CD4-positive, alpha-beta T cell treated with Interleukin-21 for 1 hour (primary cell): ENCODE measurements around the gene MACROD2.
"Not testable (repeated sequence)": the region's sequence is repeated elsewhere in the genome, so short reads cannot be mapped to it uniquely, and the experiment has no call there.

ENCODE experiments used
- DNase-seq: peaks from one replicate; pipeline ENCODE4 v3.0.0-alpha.2; 2020

MACROD2 gene

DNA sequence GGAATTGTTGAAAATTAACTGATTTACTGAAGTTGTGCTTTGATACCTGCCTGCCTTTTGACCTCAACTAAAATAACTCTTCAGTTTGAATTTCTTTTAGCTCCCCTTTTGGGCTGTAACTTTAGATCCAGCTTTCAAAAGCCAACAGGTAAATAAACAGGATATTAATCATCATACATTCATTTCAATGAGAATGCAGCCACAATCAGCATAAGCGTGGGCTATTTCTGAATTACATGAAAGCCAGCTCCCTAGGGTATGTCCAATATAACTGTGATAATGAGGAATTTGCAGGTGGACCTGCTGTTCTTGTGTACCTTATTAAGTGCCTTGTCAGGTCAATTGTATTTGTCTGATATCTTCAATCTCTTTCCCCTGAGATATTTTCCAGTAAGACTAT is 1747.3 kb downstream of the MACROD2 start:
- DNase-seq = no peak

DNA sequence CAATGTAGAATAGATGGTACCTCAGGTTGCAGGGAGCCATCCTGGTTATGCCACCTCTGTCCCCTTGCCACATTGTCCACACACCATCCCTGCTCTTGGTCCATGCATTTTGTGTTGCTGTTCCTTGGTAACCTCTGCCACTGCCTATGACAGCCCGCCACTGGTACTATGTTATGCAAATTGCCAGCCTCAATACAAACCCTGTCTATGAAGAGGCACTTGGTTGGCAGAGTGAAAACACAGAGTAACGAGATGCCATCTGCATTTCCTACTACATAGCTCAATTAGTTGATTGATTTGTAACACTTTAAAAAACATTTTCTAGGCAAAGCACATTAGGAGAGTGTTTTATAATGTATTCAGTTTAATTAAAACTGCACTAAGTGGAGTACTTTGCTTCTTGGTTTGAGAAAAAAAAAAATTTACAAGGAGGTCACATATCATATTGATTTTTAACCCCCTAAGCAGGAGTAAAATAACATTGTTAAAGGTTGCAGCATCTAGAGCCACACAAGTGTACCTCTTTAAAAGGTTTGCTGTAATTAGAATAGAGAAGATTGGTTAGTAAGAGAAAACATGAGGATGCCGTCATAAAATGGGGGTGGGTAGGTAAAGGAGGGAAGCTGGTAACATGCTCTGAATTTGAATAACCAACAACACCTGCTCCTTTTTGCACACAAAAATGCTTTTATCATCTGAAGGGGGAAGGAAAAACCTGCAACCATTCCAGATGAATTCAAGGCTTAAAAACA is 1760.9 kb downstream of the MACROD2 start:
- no peak for DNase-seq

DNA sequence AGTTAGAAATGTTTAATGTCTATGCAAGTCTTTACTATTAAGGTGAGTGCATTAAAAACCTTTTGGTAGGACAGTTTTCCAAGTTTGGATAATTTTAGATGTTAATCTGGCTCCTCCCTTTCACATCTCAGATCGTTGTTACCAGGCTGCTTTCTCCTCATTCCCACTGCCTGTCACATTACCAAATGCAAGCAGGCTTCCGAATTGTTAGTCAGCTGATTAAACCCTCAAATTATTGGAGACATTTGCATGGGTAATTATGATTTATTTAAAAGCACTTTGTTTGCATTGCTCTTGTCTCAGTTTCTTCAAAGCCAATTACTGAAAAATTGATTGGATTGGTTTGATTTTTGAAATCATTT is 1761.4 kb downstream of the MACROD2 start:
- DNase-seq = no peak

DNA sequence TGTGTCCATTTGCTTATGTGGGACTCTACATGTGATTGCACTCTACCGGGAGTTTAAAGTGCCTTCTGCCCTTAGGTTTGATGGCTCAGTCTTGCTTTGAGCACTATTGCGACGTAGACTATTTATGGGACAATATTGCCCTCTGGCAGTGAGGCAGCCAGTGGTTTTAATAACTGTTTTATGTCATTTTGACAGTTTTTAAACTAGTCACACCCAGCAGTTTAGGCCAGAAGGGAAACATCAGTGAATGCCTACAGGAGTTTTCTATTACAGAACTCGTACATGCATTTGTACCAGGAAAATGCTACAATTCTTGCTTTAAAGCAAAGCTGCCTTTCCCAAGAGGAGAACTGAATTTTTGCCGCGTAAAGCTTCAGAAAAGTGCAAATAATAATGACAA is 1764.3 kb downstream of the MACROD2 start:
- no peak for DNase-seq

DNA sequence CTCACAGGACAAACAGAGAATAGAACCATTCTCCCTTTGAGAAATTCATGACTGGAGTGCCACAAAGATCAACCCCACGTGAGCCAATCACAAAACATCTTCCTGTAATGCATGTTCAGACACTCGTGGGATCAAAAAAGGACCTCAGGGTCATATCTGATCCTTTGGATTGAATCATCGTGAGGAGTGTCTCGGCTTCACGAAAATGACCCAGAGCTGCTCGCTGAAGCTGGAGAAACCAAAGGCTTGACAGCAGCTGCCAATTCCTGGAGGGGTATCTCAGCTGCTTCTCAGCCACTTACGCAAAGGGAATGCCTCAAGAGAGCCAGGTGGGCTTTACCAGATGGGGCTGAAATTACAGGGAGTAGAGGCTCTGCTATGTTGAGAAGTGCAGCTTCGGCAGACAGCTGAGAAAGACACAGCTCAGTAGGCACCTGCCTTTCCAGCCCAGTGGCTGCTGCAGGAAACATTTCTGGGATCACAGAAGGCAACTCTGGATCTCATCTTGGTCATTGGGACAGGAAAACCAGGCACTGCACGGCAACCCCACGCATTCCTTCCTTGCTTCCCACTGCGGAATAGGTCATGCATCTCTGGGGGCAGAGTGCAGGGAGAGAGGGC is 1764.8 kb downstream of the MACROD2 start:
- DNase-seq = no peak

DNA sequence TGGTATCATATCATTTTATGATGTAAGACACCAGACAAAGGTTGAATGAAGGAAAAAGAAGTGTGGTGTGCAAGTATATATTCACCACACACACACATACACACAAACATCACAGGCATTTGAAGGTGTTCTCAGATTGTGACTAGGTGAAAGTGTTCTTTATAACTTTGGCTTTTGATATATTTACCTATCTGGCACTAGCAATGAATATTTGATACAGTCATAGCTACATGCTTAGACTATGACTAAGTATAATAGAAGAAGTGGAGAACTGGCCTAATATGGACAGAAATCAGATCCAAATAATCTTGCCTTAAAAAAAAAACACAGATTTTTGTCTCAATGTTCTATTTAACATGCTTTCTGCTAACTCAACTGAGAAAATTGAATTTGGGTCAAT is 1768.0 kb downstream of the MACROD2 start:
- DNase-seq = no peak

DNA sequence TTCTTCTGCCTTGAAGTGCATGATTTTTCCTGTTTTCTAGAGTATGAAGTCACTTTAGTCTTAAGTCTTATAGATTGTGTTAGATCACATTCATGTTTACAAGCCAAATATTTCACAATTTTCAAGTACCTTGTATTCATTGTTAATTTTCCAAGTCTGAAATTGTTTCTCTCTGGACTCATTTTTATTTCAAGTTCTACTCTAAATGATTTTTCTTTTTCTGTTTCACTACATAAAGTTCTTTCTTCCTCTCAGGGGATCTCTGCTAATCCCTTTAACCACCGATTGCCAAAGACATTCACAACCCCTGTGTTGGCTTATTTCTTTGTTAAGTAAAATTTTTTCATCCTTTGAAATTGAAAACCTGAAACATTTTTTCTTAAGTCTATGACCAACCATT is 1772.3 kb downstream of the MACROD2 start:
- DNase-seq = no peak

DNA sequence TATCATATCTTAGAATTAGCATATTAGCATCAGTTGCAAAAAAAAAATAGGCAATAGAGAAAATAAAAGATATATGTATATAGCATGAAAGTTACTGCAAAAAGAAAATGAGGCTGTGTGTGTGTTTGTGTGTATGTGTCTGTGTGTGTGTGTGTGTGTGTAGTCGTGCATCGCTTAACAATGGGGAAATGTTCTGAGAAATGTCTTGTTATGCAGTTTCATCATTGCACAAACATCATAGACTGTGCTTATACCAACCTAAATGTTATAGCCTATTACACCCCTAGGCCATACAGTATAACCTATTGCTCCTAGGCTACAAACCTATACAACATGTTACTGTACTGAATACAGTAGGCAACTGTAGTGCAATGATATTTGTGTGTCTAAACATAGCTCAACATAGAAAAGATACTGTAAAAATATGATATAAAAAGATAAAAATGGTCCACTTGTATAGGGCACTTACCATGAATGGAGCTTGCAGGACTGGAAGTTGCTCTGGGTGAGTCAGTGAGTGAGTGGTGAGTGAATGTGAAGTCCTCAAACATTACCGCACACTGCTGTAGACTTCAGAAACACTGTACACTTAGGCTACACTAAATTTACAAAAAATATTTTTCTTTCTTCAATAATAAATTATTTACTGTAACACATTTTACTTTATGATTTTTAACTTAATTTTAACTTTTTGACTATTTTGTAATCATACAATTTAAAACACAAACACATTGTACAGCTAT is 1772.9 kb downstream of the MACROD2 start:
- no peak for DNase-seq

DNA sequence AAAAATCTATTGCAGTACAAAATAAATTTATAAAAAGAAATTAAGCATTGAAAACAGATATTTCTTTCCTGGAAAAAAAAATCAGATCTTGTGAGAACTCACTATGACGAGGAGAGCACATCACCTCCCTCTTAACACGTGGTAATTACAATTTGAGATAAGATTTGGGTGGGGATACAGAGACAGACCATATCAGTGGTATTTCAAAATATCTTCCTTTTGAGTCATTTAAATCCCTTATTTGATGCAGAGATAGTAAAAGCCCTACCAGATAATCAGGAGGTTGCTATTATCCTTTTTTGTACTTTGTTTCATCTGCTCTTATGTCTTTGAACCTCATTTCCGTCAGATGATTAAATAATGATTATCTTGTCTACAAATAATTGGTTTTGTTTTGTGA is 1777.5 kb downstream of the MACROD2 start:
- DNase-seq = no peak

DNA sequence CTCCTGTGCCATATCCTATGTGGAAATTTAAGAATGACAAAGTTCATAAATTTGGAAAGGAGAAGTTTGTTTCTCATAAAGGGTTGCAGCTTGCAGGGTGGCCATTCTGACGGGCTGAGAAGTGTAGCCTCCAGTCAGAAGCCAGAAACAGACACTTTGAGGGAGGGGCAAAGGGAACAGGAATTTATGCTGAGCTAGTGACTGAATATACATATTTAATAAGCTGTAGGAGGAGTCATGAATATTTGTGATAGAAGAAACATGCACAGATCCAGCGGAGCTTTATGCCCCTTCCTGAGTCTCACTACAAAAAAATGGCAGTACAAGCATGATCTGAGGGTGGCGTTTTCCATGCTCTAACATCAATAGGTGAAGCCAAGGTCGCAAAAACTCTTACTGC is 1779.6 kb downstream of the MACROD2 start:
- DNase-seq = no peak

DNA sequence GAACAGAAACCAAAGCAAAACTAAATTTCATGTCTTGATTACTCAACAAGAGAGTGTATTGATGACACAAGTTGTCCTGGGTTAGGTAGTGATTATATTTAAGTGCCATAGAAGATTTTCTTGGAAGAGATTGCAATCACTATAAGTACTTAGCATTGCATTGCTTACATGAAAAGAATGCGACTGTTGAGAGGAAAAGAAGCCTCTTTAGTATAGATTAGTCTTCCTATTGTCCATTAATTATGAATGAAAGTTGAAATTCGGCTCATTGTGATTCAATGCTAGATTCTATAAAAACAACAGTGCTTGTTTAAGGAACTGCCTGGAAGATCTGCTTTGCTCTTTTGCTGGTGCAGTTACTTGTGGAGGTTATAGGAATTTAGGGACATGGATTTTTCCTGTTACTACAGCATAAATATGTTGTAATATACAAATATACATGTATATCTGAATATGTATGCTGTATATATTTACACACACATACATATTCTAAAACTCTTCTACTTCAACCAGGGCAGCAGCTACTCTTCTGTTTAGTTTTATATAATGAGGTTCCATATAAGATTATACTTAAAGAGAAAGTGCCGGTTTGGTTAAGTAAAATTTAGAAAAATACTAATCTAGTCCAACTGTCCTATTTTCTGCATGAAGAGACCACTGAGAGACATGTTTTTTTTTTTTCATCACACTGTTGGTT is 1781.6 kb downstream of the MACROD2 start:
- no peak for DNase-seq

DNA sequence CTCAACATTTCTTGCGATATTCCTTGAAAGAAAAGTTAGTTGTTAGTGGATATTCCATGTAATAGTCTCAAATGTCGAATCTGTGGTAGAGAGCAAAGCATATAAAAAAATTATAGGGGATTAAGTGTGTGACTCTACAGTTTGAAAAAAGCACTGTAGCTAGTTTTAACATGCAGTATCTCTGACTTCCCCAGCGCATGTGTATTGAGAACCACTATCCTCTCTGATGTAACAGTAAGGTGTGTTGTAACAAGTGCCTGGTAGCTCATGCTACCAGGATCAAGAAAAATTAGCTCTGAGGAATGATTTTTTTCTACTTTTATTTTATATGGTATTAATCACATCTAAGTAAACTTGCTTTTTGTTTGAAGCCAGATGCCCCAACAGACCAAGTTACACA is 1788.7 kb downstream of the MACROD2 start:
- DNase-seq = no peak

DNA sequence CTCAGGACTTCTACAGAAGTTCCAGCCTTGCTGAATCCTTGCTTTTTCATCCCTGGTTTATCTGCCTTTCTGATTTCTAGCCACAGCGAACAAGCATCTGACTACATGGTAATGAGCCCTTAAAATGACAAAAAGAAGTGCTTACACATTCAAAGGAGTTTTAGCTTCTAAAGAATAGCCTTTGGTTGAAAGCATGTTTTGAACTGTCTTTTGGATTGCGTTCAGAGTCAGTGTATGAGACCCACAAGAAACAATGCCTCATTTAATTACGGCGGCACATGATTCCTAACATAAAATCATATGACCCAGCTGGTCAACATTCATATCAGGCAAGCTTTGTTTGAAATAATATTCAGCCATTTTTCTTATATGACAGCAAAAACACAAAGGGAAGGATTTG is 1793.8 kb downstream of the MACROD2 start:
- DNase-seq = no peak

DNA sequence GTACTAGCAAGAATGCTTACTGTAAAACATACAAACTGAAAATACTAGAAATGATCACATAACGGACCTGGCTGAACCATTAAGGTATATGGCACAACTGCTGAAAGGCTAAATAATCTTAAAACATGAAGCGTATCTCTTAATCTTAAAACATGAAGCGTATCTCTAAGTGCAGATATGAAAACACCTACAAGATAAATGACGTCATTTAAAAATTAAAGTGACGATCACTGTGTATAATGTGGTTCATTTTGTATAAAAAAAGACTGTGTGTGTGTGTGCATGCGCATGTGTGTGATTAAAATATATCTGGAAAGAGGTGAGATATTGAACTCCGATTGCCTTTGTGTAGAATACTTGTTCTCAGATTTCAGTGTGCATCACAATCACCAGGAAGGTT is 1797.5 kb downstream of the MACROD2 start:
- DNase-seq = no peak

DNA sequence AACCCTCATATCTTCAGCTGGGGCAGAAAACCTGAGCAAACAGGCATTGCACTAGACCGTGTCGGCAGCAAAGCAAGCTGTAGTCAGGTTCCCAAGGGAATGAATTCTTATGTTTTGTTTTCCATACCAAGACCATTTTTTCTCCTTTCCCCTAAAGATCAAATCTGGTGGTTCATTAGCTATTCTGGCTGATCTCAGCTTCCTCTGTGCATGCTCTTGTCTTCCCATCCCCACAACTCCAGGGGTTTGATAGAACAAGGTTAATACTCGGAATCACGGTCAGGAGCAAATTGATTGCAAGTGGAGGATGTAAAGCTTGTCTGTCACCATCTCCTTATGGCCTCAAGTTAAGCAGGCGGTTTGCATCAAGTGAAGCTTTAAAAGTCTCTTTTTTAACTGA is 1799.1 kb downstream of the MACROD2 start:
- no peak for DNase-seq

DNA sequence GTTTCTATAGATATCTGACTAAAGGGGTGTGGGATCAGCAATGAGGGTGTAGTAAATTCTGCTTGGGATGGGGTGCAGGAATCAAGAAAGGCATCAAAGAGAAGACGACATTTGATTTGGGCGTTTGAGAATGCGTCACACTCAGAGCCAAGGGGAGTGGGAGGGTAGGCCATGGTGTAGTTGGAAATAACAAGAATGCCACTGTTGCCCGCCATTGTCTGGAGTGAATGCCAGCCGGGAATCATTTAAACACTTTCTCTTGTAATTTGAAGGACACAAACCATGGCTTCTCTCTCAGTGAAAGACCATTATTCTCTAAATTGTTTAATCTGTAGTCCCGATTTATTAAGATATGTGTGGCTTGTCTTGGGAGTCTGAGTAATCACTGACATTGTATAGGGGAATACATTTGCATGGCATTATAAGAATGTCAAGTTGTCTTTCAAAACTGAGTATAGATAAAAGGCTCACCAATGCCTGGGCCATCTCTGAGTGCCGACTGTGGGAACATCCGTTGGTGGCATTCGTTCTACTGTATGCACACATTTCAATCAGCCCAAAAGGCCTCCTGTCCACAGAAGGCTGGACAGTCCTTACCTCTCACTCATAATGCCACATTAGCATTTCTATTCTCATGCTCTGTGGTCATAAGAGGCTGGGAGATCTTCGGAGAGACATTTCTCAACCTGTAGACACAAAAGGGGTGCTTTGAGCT is 1800.1 kb downstream of the MACROD2 start:
- no peak for DNase-seq

DNA sequence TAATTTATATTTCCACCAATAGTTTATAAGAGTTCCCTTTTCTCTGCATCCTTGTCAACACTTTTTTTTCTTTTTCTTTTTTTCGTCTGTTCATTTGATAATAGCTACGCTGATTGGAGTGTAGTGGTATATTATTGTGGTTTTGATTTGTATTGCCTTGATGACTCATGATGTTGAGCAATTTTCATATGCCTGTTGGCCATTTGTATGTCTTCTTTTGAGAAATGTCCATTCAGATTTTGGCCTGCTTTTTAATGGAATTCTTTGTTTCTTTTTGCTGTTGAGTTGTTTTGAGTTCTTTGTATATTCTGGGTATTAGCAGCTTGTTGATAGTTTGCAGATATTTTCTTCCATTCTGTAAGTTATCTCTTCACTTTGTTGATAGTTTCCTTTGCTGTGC is 1804.6 kb downstream of the MACROD2 start:
- DNase-seq = no peak

DNA sequence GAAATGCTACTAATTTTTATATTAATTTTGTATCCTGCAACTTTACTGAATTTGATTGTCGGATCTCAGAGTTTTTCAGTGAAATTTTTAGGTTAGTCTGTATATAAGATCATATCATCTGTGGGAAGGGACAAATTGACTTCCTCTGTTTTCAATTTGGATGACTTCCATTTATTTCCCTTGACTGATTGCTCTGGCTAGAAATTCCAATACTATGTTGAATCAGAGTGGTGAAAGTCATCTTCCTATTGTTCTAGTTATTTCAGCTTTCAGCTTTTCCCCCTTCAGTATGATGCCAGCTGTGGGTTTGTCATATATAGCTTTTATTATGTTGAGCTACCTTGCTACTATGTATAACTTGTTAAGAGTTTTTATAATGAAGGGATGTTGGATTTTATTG is 1806.7 kb downstream of the MACROD2 start:
- no peak for DNase-seq

DNA sequence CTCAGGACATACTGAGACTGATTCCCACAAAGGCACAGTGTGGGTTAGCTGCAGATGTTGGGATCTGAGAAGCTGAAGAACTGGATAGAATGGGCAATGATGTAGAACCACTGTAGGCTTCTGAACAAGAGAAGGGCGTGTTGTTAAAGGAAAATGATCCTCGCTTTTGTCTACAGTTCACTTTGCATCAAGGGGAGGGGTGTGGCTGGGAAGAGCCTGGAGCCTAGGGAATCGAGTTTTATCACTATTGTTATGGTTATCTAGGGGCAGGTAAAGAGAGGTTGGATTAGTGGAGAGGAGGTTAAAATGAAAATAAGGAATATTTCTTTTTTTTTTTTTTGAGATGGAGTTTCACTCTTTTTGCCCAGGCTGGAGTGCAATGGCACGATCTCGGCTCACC is 1809.8 kb downstream of the MACROD2 start:
- no peak for DNase-seq

DNA sequence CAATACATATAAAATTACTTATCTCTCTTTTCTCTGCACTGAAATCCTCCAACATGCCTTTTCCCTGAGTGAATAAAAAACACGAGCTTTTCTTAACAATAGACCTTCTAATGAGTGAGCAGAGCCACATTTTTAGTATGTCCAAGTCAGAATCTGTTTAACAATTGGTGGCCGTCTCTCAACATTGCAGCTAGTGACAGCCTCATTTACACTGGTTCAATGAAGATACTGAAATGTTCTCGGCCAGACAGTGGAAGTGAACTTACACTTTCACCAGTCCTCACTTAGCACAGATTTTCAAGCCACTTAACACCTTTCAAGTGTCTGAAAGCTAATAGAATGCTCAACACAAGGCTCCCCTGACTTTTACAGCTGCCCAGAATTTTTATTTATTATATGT is 1810.8 kb downstream of the MACROD2 start:
- no peak for DNase-seq

DNA sequence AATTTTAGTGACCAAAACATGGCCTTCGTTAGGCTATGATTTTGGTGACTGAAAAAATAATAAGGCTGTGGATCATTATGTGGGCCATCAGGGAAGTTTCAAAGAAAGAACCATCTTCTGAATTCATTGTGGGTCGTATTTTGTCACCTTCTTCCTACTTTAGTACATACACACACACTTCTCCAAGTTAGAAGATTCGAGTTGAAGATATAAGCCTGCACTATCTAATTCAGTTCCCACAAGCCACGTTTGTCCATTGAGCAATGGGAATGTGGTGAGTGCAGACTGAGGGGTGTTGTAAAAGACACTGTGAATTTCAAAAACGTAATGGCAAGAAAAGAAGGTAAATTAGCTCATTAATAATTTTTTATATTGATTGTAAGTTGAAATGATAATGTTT is 1812.0 kb downstream of the MACROD2 start:
- no peak for DNase-seq

DNA sequence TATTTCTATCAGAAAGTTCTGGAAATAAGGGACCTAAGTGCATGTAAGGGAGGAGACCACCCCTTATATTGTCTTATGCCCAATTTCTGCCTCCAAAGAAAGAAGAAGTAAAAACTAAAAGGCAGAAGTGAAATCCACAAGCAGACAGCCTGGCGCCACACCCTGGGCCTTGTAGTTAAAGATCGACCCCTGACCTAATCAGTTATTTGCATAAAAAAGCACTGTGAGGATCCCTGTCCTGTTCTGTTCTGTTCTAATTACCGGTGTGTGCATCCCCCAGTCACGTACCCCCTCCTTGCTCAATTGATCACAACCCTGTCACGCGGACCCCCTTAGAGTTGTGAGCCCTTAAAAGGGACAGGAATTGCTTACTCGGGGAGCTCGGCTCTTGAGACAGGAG is 1812.5 kb downstream of the MACROD2 start:
- not testable (repeated sequence) for DNase-seq

DNA sequence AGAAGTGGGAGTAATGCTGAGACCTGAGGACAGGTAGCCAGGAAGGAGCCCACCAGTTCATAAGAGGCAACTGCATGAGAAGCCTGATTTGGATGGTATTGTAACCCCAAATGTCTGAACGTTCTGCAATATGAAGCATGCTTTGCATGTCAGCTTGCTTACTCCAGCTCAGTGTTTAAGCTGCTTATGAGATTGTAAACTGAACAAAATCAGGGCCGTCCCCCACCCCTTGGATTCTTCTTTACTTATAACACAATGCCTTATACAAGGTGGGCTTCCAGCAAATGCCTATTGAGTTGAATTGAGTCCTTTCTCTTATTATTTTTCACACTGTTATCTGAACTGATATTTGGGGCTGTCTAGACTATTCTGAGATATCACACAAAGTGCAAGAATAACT is 1816.6 kb downstream of the MACROD2 start:
- DNase-seq = no peak
